GM12891 (cell line): ENCODE measurements around the gene PPP6R3.

Experiments used
- POLR2A ChIP-seq: IDR thresholded peaks from 2 replicates; pipeline ENCODE4 v1.6.1; 2011; ENCODE audit warnings: low read depth, low read length, control low read depth
- POLR2AphosphoS5 ChIP-seq: IDR thresholded peaks from 2 replicates; pipeline ENCODE4 v1.6.1; 2011; ENCODE audit warnings: low read depth, low read length, control low read depth
- POU2F2 ChIP-seq: IDR thresholded peaks from 2 replicates; pipeline ENCODE4 v1.6.1; 2011; ENCODE audit warnings: low read depth, mild to moderate bottlenecking, control low read depth, low read length, moderate library complexity
- SPI1 ChIP-seq: IDR thresholded peaks from 2 replicates; pipeline ENCODE4 v1.6.1; 2011; ENCODE audit warnings: low read depth, low read length, control low read depth
- TAF1 ChIP-seq: IDR thresholded peaks from 2 replicates; pipeline ENCODE4 v1.6.1; 2011; ENCODE audit warnings: low read depth, low read length, control low read depth

GRCh38 chr11:68411501-68411991 is 49.0 kb upstream of the PPP6R3 start:
- TF ChIP-seq POLR2AphosphoS5 (no peak), POLR2A (no peak), TAF1 (no peak), SPI1 (no peak), POU2F2 (no peak)
